GM23338 (cell line): ENCODE data around the gene ZSCAN26. TPM values are rescaled to one million over a fixed set of nuclear protein-coding genes. Genes with fewer than 3 reads are reported as not detected.

Experiments used
- CREB1 ChIP-seq: fragments of 250-450 bp; sonication (Bioruptor Pico); IDR thresholded peaks from 2 replicates; pipeline ENCODE4 v1.5.0; 2020; ENCODE audit warnings: low read depth, mild to moderate bottlenecking, moderate library complexity
- EZH2 ChIP-seq: fragments of 200-600 bp; sonication (generic); IDR thresholded peaks from one replicate; pipeline ENCODE4 v1.8.0; 2017; ENCODE audit warnings: antibody characterized with exemption, mild to moderate bottlenecking, low read depth; ENCODE audit not compliant: unreplicated experiment
- NANOG ChIP-seq: IDR thresholded peaks from 2 replicates; pipeline ENCODE4 v1.6.1; 2016; ENCODE audit warnings: antibody characterized with exemption, borderline replicate concordance
- ZNF114 ChIP-seq: fragments of 250-450 bp; sonication (Bioruptor Pico); IDR thresholded peaks from 2 replicates; pipeline ENCODE4 v1.5.0; 2020; ENCODE audit warnings: mild to moderate bottlenecking, moderate library complexity
- ZNF331 ChIP-seq: fragments of 250-450 bp; sonication (Bioruptor Pico); IDR thresholded peaks from 2 replicates; pipeline ENCODE4 v1.5.0; 2020; ENCODE audit warnings: low read depth, mild to moderate bottlenecking, moderate library complexity
- polyA plus RNA-seq: library from polyadenylated mRNA; unstranded; fragments of >200 nt; fragmentation: Nextera tagmentation; extraction: Ambion mirVana; gene quantifications from 2 replicates; pipeline ENCODE4 v1.2.1, GENCODE V29; 2016
- small RNA-seq: library from RNA; depleted of rRNA; stranded (forward); fragments of <200 nt; gene quantifications from one replicate; pipeline ENCODE3, GENCODE V24; 2014; ENCODE audit warnings: low replicate concordance
- total RNA-seq: library from RNA; depleted of rRNA; stranded (reverse); fragments of >200 nt; shearing (Covaris generic); gene quantifications from 2 replicates; pipeline ENCODE4 v1.2.3, GENCODE V29; 2014; rRNA removed
- TF ChIP-seq, protein P1 (sequence below): fragments of 250-450 bp; sonication (Bioruptor Pico); IDR thresholded peaks from 2 replicates; pipeline ENCODE4 v1.5.0; 2020; ENCODE audit warnings: mild to moderate bottlenecking, moderate library complexity
- TF ChIP-seq, protein P2 (sequence below): IDR thresholded peaks from 2 replicates; pipeline ENCODE4 v1.6.1; 2016; ENCODE audit warnings: antibody characterized with exemption

The ZSCAN26 gene
- total and polyA plus RNA-seq, 2 experiments from 2014 or later: 6.5 to 10.2 TPM

DNA sequence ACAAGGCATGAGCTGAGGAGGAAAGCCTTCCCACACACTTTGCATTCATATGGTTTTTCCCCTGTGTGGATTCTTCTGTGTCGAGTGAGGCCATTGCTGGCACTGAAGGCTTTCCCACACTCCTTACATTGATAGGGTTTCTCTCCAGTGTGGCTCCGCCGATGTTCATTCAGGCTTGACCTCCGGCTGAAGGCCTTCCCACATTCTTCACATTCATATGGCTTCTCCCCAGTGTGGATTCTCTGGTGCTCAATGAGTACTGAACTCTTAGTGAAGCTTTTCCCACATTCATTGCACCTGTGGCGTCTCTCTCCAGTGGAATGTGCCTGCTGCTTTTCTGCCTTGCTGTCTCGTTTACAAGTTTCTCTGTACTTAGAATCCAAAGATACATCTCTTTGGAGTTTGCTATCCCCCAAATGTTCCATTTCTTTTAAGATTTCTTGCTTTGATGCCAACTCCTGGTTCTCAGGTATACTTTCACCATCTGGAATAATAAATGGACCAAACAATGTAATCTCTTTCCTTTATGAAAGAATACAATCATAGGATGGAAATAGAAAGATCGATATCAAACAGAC is 59.5 kb downstream of the ZSCAN26 start (continued):
- TF ChIP-seq, protein P1, sequence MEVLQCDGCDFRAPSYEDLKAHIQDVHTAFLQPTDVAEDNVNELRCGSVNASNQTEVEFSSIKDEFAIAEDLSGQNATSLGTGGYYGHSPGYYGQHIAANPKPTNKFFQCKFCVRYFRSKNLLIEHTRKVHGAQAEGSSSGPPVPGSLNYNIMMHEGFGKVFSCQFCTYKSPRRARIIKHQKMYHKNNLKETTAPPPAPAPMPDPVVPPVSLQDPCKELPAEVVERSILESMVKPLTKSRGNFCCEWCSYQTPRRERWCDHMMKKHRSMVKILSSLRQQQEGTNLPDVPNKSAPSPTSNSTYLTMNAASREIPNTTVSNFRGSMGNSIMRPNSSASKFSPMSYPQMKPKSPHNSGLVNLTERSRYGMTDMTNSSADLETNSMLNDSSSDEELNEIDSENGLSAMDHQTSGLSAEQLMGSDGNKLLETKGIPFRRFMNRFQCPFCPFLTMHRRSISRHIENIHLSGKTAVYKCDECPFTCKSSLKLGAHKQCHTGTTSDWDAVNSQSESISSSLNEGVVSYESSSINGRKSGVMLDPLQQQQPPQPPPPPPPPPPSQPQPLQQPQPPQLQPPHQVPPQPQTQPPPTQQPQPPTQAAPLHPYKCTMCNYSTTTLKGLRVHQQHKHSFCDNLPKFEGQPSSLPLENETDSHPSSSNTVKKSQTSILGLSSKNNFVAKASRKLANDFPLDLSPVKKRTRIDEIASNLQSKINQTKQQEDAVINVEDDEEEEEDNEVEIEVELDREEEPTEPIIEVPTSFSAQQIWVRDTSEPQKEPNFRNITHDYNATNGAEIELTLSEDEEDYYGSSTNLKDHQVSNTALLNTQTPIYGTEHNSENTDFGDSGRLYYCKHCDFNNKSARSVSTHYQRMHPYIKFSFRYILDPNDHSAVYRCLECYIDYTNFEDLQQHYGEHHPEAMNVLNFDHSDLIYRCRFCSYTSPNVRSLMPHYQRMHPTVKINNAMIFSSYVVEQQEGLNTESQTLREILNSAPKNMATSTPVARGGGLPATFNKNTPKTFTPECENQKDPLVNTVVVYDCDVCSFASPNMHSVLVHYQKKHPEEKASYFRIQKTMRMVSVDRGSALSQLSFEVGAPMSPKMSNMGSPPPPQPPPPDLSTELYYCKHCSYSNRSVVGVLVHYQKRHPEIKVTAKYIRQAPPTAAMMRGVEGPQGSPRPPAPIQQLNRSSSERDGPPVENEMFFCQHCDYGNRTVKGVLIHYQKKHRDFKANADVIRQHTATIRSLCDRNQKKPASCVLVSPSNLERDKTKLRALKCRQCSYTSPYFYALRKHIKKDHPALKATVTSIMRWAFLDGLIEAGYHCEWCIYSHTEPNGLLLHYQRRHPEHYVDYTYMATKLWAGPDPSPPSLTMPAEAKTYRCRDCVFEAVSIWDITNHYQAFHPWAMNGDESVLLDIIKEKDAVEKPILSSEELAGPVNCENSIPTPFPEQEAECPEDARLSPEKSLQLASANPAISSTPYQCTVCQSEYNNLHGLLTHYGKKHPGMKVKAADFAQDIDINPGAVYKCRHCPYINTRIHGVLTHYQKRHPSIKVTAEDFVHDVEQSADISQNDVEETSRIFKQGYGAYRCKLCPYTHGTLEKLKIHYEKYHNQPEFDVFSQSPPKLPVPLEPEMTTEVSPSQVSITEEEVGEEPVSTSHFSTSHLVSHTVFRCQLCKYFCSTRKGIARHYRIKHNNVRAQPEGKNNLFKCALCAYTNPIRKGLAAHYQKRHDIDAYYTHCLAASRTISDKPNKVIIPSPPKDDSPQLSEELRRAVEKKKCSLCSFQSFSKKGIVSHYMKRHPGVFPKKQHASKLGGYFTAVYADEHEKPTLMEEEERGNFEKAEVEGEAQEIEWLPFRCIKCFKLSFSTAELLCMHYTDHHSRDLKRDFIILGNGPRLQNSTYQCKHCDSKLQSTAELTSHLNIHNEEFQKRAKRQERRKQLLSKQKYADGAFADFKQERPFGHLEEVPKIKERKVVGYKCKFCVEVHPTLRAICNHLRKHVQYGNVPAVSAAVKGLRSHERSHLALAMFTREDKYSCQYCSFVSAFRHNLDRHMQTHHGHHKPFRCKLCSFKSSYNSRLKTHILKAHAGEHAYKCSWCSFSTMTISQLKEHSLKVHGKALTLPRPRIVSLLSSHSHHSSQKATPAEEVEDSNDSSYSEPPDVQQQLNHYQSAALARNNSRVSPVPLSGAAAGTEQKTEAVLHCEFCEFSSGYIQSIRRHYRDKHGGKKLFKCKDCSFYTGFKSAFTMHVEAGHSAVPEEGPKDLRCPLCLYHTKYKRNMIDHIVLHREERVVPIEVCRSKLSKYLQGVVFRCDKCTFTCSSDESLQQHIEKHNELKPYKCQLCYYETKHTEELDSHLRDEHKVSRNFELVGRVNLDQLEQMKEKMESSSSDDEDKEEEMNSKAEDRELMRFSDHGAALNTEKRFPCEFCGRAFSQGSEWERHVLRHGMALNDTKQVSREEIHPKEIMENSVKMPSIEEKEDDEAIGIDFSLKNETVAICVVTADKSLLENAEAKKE: no peak
- TF ChIP-seq ZNF331 (no peak), CREB1 (CRISPR knock-in tag) (no peak), EZH2 (no peak), NANOG (no peak), ZNF114 (CRISPR knock-in tag) (no peak)
- TF ChIP-seq, protein P2, sequence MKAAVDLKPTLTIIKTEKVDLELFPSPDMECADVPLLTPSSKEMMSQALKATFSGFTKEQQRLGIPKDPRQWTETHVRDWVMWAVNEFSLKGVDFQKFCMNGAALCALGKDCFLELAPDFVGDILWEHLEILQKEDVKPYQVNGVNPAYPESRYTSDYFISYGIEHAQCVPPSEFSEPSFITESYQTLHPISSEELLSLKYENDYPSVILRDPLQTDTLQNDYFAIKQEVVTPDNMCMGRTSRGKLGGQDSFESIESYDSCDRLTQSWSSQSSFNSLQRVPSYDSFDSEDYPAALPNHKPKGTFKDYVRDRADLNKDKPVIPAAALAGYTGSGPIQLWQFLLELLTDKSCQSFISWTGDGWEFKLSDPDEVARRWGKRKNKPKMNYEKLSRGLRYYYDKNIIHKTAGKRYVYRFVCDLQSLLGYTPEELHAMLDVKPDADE: no peak

Small RNA genes within 50 kb of the gene (small RNA-seq; reads per million reads assigned to genes)
- gene AL021997.1: not detected
- not detected for gene AL021997.2

Other genes starting within 250 kb of the ZSCAN26 start
- 5.5 and 7.6 TPM in 2 replicates for gene ZNF165, start 186.6 kb upstream of the ZSCAN26 start, total RNA-seq
- 7.7 and 8.9 TPM in 2 replicates for gene ZNF165, start 186.6 kb upstream of the ZSCAN26 start, polyA plus RNA-seq
- gene ZSCAN16, start 142.5 kb upstream of the ZSCAN26 start, total RNA-seq: 4.7 and 10.3 TPM in 2 replicates
- 9.2 and 12.9 TPM in 2 replicates for gene ZSCAN16, start 142.5 kb upstream of the ZSCAN26 start, polyA plus RNA-seq
- gene ZKSCAN8, start 125.3 kb upstream of the ZSCAN26 start, total RNA-seq: 21.3 and 22.6 TPM in 2 replicates
- gene ZKSCAN8, start 125.3 kb upstream of the ZSCAN26 start, polyA plus RNA-seq: 4.0 and 4.2 TPM in 2 replicates
- 10.9 and 11.9 TPM in 2 replicates for gene ZSCAN9, start 41.9 kb upstream of the ZSCAN26 start, total RNA-seq
- gene ZSCAN9, start 41.9 kb upstream of the ZSCAN26 start, polyA plus RNA-seq: 10.0 and 10.9 TPM in 2 replicates
- gene ZKSCAN4, start 14.9 kb upstream of the ZSCAN26 start, total RNA-seq: 5.7 and 5.9 TPM in 2 replicates
- gene ZKSCAN4, start 14.9 kb upstream of the ZSCAN26 start, polyA plus RNA-seq: 2.8 and 3.1 TPM in 2 replicates
- 0.16 and 1.6 TPM in 2 replicates for gene NKAPL, start 7.8 kb upstream of the ZSCAN26 start, total RNA-seq
- 2.9 and 3.2 TPM in 2 replicates for gene NKAPL, start 7.8 kb upstream of the ZSCAN26 start, polyA plus RNA-seq
- 8.4 and 10.5 TPM in 2 replicates for gene PGBD1, start 14.4 kb downstream of the ZSCAN26 start, total RNA-seq
- gene PGBD1, start 14.4 kb downstream of the ZSCAN26 start, polyA plus RNA-seq: 6.0 and 7.5 TPM in 2 replicates
- gene ZSCAN31, start 69.0 kb downstream of the ZSCAN26 start, total RNA-seq: 4.7 and 12.1 TPM in 2 replicates
- gene ZSCAN31, start 69.0 kb downstream of the ZSCAN26 start, polyA plus RNA-seq: 2.8 and 3.1 TPM in 2 replicates
- 4.3 and 7.6 TPM in 2 replicates for gene ZKSCAN3, start 82.8 kb downstream of the ZSCAN26 start, total RNA-seq
- 2.8 and 3.0 TPM in 2 replicates for gene ZKSCAN3, start 82.8 kb downstream of the ZSCAN26 start, polyA plus RNA-seq
- 5.7 and 7.3 TPM in 2 replicates for gene ZSCAN12, start 132.6 kb downstream of the ZSCAN26 start, total RNA-seq
- gene ZSCAN12, start 132.6 kb downstream of the ZSCAN26 start, polyA plus RNA-seq: 1.9 and 2.0 TPM in 2 replicates
- 3.1 and 7.8 TPM in 2 replicates for gene ZSCAN23, start 176.3 kb downstream of the ZSCAN26 start, total RNA-seq
- gene ZSCAN23, start 176.3 kb downstream of the ZSCAN26 start, polyA plus RNA-seq: 0.30 and 1.9 TPM in 2 replicates
- gene GPX6, start 248.7 kb downstream of the ZSCAN26 start, total RNA-seq: not detected in 2 replicates
- gene GPX6, start 248.7 kb downstream of the ZSCAN26 start, polyA plus RNA-seq: not detected in 2 replicates